T-helper 22 cell (primary cell): ENCODE measurements around the gene TWIST1.

Experiments
- DNase-seq: peaks from one replicate; pipeline ENCODE4 v3.0.0-alpha.2; 2020; ENCODE audit warnings: low read depth

TWIST1 gene

GRCh38 chr7:19117091-19117869 is at the start of gene TWIST1:
TWIST1 (minus strand) TSS chr7:19117636; CDS start chr7:19117321, 315 bp downstream.
- DNase-seq, result no peak

GRCh38 chr7:19161671-19162070 is 44.2 kb upstream of the TWIST1 start:
- DNase-seq, result no peak

GRCh38 chr7:19146699-19147098 is 29.3 kb upstream of the TWIST1 start:
- no peak for DNase-seq

GRCh38 chr7:19145434-19146115 is 28.1 kb upstream of the TWIST1 start:
- no peak for DNase-seq

- DNase-seq, result no peak
Measured at GRCh38 chr7:19144661-19145433, 27.4 kb upstream of the TWIST1 start, which contains the start of gene FERD3L. FERD3L (minus strand) TSS chr7:19145421; CDS start chr7:19145362, 59 bp downstream.

GRCh38 chr7:19143881-19144574 is 26.6 kb upstream of the TWIST1 start:
- no peak for DNase-seq

GRCh38 chr7:19139706-19140327 is 22.4 kb upstream of the TWIST1 start:
- DNase-seq, result no peak

GRCh38 chr7:19133886-19134285 is 16.4 kb upstream of the TWIST1 start:
- no peak for DNase-seq

GRCh38 chr7:19133390-19133789 is 16.0 kb upstream of the TWIST1 start:
- no peak for DNase-seq

GRCh38 chr7:19128856-19129255 is 11.4 kb upstream of the TWIST1 start:
- DNase-seq, result no peak

GRCh38 chr7:19121977-19122588 is 4.6 kb upstream of the TWIST1 start:
- no peak for DNase-seq

GRCh38 chr7:19119870-19120486 is 2.5 kb upstream of the TWIST1 start:
- no peak for DNase-seq

GRCh38 chr7:19119372-19119771 is 1.9 kb upstream of the TWIST1 start:
- DNase-seq, result no peak

GRCh38 chr7:19118636-19119371 is 1.4 kb upstream of the TWIST1 start:
- DNase-seq, result no peak

GRCh38 chr7:19117870-19118608 is 603 bp upstream of the TWIST1 start:
- no peak for DNase-seq

- no peak for DNase-seq
Measured at GRCh38 chr7:19116121-19117090, 1.0 kb downstream of the TWIST1 start.

GRCh38 chr7:19114551-19114855 is 2.9 kb downstream of the TWIST1 start:
- no peak for DNase-seq

GRCh38 chr7:19113855-19114550 is 3.4 kb downstream of the TWIST1 start:
- no peak for DNase-seq
